ENCODE data around the gene PTPRN2.

DNA sequence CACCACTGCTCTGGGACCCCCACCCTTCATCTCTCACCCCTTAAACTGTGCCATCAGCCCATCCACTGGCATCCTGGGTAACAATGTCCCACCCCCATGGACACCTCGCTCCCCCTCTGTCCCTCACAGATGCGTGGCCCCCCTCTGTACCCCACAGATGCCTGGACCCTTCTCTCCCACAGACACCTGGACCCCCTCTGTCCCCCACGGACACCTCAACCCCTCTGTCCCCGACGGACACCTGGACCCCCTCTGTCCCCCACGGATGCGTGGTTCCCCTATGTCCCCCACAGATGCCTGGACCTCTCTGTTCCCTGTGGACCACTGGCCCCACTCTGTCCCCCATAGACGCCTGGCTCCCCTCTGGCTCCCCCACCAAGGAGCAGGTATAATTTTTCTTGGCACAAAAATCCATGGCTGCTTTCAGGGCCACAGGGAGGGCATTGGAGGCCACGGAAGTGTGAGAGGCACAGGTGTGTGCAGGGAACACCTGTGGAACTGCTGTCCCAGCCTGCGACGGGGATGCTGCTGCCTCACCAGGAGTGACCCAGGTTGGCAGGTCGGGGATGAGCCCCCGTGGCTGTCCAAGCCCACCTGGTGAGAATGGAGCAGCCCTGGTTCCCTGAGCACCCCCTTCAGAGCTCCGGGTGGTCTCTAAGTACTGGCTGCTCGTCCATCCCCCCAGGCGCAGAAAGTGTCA is 193.5 kb downstream of the PTPRN2 start:
- TF ChIP-seq EZH2 (IDR thresholded peaks at IDR 0.05; ENCODE audit: borderline replicate concordance, low read depth, low read length, severe bottlenecking) (no peak), POLR2A (IDR thresholded peaks at IDR 0.05; ENCODE audit: low read depth, low read length) (no peak), JUN (IDR thresholded peaks at IDR 0.05; ENCODE audit: borderline replicate concordance, insufficient read depth, insufficient read length, low read depth) (no peak), POLR2AphosphoS5 (IDR thresholded peaks at IDR 0.05; ENCODE audit: insufficient read depth, low read depth, low read length) (no peak), GATA2 (IDR thresholded peaks at IDR 0.05; ENCODE audit: insufficient read depth, insufficient read length, low read depth, low read length) (no peak), MYC (IDR thresholded peaks at IDR 0.05; ENCODE audit: low read depth, low read length) (no peak)
- TF ChIP-seq, protein P1, sequence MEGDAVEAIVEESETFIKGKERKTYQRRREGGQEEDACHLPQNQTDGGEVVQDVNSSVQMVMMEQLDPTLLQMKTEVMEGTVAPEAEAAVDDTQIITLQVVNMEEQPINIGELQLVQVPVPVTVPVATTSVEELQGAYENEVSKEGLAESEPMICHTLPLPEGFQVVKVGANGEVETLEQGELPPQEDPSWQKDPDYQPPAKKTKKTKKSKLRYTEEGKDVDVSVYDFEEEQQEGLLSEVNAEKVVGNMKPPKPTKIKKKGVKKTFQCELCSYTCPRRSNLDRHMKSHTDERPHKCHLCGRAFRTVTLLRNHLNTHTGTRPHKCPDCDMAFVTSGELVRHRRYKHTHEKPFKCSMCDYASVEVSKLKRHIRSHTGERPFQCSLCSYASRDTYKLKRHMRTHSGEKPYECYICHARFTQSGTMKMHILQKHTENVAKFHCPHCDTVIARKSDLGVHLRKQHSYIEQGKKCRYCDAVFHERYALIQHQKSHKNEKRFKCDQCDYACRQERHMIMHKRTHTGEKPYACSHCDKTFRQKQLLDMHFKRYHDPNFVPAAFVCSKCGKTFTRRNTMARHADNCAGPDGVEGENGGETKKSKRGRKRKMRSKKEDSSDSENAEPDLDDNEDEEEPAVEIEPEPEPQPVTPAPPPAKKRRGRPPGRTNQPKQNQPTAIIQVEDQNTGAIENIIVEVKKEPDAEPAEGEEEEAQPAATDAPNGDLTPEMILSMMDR (IDR thresholded peaks at IDR 0.05; ENCODE audit: extremely low read depth in 1 of 2, insufficient read depth in 1 of 2, low read depth in 1 of 2, low read length in 2 of 2), result no peak
- TF ChIP-seq, protein P2, sequence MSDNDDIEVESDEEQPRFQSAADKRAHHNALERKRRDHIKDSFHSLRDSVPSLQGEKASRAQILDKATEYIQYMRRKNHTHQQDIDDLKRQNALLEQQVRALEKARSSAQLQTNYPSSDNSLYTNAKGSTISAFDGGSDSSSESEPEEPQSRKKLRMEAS (IDR thresholded peaks at IDR 0.05; ENCODE audit: insufficient read depth, insufficient read length), result no peak

Data from endothelial cell of umbilical vein (primary cell).